PFSK-1 (cell line): ENCODE measurements around the gene CD44.

ENCODE experiments used
- FOXP2 ChIP-seq: optimal IDR thresholded peaks from 2 replicates; pipeline ENCODE3; 2011; ENCODE audit warnings: borderline replicate concordance, control low read depth, inconsistent platforms; ENCODE audit not compliant: insufficient read depth; ENCODE audit errors: extremely low read length, extremely low read depth
- POLR2AphosphoS5 ChIP-seq: IDR thresholded peaks from 2 replicates; pipeline ENCODE4 v1.6.1; 2012; ENCODE audit warnings: low read depth, mild to moderate bottlenecking, control low read depth, low read length, moderate library complexity
- REST ChIP-seq, 2 experiments: IDR thresholded peaks; 2 replicates each; pipeline versions ENCODE4 v1.6.1 to v1.8.0; 2011 to 2012; ENCODE audit warnings: low read depth in 2 of 2, low read length in 2 of 2, control low read depth in 1 of 2, inconsistent platforms in 1 of 2, mild to moderate bottlenecking in 1 of 2, moderate library complexity in 1 of 2; ENCODE audit not compliant: insufficient read depth in 1 of 2
- SIN3A ChIP-seq: IDR thresholded peaks from 2 replicates; pipeline ENCODE4 v1.6.1; 2012; ENCODE audit warnings: mild to moderate bottlenecking, low read length, moderate library complexity, borderline replicate concordance; ENCODE audit not compliant: insufficient read depth
- TAF1 ChIP-seq: IDR thresholded peaks from 2 replicates; pipeline ENCODE4 v1.6.1; 2012; ENCODE audit warnings: low read length, control low read depth, borderline replicate concordance; ENCODE audit not compliant: insufficient read depth

CD44 gene

GRCh38 chr11:35214226-35214770 is 75.3 kb downstream of the CD44 start:
- TF ChIP-seq FOXP2 = no peak
- TF ChIP-seq SIN3A = no peak
- TF ChIP-seq TAF1 = no peak
- TF ChIP-seq REST (IDR thresholded peaks at IDR 0.05; ENCODE audit: insufficient read depth in 1 of 2, low read depth in 2 of 2, low read length in 2 of 2) = no peak
- no peak for TF ChIP-seq POLR2AphosphoS5

GRCh38 chr11:35214792-35215193 is 75.8 kb downstream of the CD44 start:
- TF ChIP-seq TAF1 = no peak
- no peak for TF ChIP-seq SIN3A
- TF ChIP-seq POLR2AphosphoS5 = no peak
- TF ChIP-seq FOXP2 = no peak
- 0 out of 4 replicates have a peak, but pooled peaks of 1 of the 2 experiments have one; percentile 54 for TF ChIP-seq REST (IDR thresholded peaks at IDR 0.05; ENCODE audit: insufficient read depth in 1 of 2, low read depth in 2 of 2, low read length in 2 of 2)

- no peak for TF ChIP-seq SIN3A
- TF ChIP-seq POLR2AphosphoS5 = no peak
- no peak for TF ChIP-seq REST (IDR thresholded peaks at IDR 0.05; ENCODE audit: insufficient read depth in 1 of 2, low read depth in 2 of 2, low read length in 2 of 2)
- no peak for TF ChIP-seq TAF1
- TF ChIP-seq FOXP2 = no peak
Observed at GRCh38 chr11:35215945-35216344, 77.0 kb downstream of the CD44 start.

DNA sequence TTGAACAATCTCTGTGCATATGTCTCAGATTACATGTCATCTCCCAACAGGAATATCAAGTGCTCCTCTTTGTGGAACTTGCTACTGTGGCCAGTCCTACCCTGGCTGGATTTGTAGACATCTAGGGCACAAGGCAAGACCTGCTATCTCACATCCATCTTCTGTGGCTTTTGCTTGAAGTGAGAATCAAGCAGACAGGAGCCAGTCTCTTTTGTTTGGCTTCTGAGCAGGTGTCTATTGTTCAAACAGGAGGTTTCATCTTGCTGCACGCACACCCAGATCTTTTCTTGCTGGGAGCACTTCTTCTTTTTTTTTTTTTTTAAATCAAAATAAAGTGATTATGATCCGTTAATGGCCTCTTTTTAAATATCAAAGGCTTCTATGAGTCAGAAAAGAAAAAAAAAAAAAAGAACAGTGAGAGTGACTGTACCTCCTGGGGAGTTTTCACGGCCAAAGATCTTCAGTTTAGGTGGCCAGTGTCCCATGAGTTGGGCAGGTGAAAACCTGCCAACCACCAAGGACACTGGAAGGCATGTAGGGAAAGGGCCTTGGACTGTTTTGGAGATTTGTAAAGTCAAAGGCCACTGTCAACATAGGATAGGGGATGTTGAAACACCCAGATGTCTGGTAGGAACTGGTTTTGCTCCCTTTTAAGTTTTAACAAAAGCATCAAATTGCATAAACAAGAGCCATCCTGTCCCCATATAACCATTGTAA is 78.1 kb downstream of the CD44 start:
- TF ChIP-seq REST (IDR thresholded peaks at IDR 0.05; ENCODE audit: insufficient read depth in 1 of 2, low read depth in 2 of 2, low read length in 2 of 2) = no peak
- no peak for TF ChIP-seq FOXP2
- TF ChIP-seq TAF1 = no peak
- TF ChIP-seq SIN3A = no peak
- no peak for TF ChIP-seq POLR2AphosphoS5
